Endodermal cell (in vitro differentiated cells): ENCODE results near the gene KIAA1328. TPM values are rescaled to one million over a fixed set of nuclear protein-coding genes. Genes with fewer than 3 reads are reported as not detected.

ENCODE experiments used
- DNase-seq: peaks from one replicate; pipeline ENCODE4 v3.0.0-alpha.2; 2017
- H3K27ac ChIP-seq: 2 replicates; pipeline ENCODE4 v1.5.1; 2013; ENCODE audit warnings: mild to moderate bottlenecking, low read depth, low read length, moderate library complexity
- H3K27me3 ChIP-seq: 2 replicates; pipeline ENCODE4 v1.6.1; 2013; ENCODE audit warnings: mild to moderate bottlenecking, low read length, moderate library complexity; ENCODE audit not compliant: insufficient read depth, control insufficient read depth, poor library complexity, severe bottlenecking
- H3K36me3 ChIP-seq: 2 replicates; pipeline ENCODE4 v1.7.0; 2013; ENCODE audit warnings: mild to moderate bottlenecking, low read length, moderate library complexity; ENCODE audit not compliant: control insufficient read depth, insufficient read depth
- H3K4me1 ChIP-seq: one replicate; pipeline ENCODE4 v1.7.0; 2013; ENCODE audit warnings: low read length; ENCODE audit not compliant: control insufficient read depth, insufficient read depth
- H3K4me3 ChIP-seq: 2 replicates; pipeline ENCODE4 v1.5.1; 2013; ENCODE audit warnings: mild to moderate bottlenecking, low read length, moderate library complexity
- H3K9ac ChIP-seq: 2 replicates; pipeline ENCODE4 v1.6.1; 2013; ENCODE audit warnings: mild to moderate bottlenecking, low read length, moderate library complexity; ENCODE audit not compliant: poor library complexity, severe bottlenecking; ENCODE audit errors: extremely low read depth
- H3K9me3 ChIP-seq: 2 replicates; pipeline ENCODE4 v1.6.1; 2013; ENCODE audit warnings: mild to moderate bottlenecking, low read length, moderate library complexity; ENCODE audit not compliant: control insufficient read depth
- H3K27ac Mint-ChIP-seq: 2 replicates; pipeline ENCODE4 v1.8.0; 2020; ENCODE audit warnings: mixed read lengths
- H3K27me3 Mint-ChIP-seq: 2 replicates; pipeline ENCODE4 v1.8.0; 2021; ENCODE audit warnings: mild to moderate bottlenecking, mixed read lengths; ENCODE audit not compliant: insufficient read depth
- H3K36me3 Mint-ChIP-seq: 2 replicates; pipeline ENCODE4 v1.8.0; 2020; ENCODE audit warnings: low read depth, mixed read lengths
- H3K4me1 Mint-ChIP-seq: 2 replicates; pipeline ENCODE4 v1.8.0; 2020; ENCODE audit warnings: mixed read lengths
- H3K4me3 Mint-ChIP-seq: 2 replicates; pipeline ENCODE4 v1.8.0; 2020; ENCODE audit warnings: mild to moderate bottlenecking, moderate library complexity, mixed read lengths
- H3K9me3 Mint-ChIP-seq: 2 replicates; pipeline ENCODE4 v1.8.0; 2020; ENCODE audit warnings: mild to moderate bottlenecking, mixed read lengths
- WGBS, 2 experiments: methylation state at CpG; one replicate each; pipeline versions ENCODE4 v1.1.5 to v1.1.7; 2013; ENCODE audit warnings: missing lambda C conversion rate in 2 of 2, mixed read lengths in 1 of 2; ENCODE audit not compliant: insufficient coverage in 1 of 2, insufficient read length in 1 of 2; 5-methylcytosine and 5-hydroxymethylcytosine counted together
- total RNA-seq, 2 donors: library from RNA; stranded (reverse); fragmentation: NEBNext Ultra II Directional in 1 of 2; extraction: Animal tissue kit (Norgen Biotek cat#: 25700) in 1 of 2; gene quantifications; 2 replicates in 1 of 2; 3 replicates in 1 of 2; pipeline ENCODE4 v1.2.1, GENCODE V29; 2021
- TF ChIP-seq, protein P1 (sequence below): fragments of 200-600 bp; sonication (generic); conservative IDR thresholded peaks from 2 replicates; pipeline ENCODE4 v1.5.0; 2021; ENCODE audit warnings: antibody characterized with exemption, mild to moderate bottlenecking

The KIAA1328 gene
- total RNA-seq, 2 donors from 2014 or later = 7.6 to 8.4 TPM

DNA sequence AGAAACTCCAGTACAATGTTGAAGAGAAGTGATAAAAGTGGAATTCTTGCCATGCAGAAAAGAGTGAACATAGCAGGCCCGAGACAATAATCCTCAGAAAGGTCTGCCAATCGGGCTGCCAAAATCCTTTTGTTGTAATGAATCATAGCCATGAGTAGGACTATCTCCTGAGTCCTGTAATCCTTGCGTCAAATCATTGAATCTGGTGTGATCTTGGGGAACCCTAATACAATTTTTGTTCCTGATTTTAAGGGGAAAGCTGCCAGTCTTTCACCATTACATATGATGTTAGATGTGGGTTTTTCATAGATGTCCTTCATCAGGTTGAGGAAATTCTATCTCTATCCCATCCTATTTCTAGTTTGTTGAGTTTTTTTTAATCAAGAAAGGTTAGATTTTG lies 2.4 kb upstream of the KIAA1328 start:
- no peaks in the 10 kb centered on the region for H3K27me3 ChIP-seq
- Mint-ChIP-seq H3K27me3 (peaks cover 2% of the 10 kb centered on the region), H3K4me1 (peaks cover 22% of the 10 kb centered on the region), H3K27ac (no peak overlapping the region), H3K9me3 (no peaks in the 10 kb centered on the region), H3K4me3 (no peak overlapping the region), H3K36me3 (peaks cover 22% of the 10 kb centered on the region)
- 94 to 98% methylated on average over 3 of the region's 3 CpGs for WGBS, 2 experiments
- TF ChIP-seq, protein P1, sequence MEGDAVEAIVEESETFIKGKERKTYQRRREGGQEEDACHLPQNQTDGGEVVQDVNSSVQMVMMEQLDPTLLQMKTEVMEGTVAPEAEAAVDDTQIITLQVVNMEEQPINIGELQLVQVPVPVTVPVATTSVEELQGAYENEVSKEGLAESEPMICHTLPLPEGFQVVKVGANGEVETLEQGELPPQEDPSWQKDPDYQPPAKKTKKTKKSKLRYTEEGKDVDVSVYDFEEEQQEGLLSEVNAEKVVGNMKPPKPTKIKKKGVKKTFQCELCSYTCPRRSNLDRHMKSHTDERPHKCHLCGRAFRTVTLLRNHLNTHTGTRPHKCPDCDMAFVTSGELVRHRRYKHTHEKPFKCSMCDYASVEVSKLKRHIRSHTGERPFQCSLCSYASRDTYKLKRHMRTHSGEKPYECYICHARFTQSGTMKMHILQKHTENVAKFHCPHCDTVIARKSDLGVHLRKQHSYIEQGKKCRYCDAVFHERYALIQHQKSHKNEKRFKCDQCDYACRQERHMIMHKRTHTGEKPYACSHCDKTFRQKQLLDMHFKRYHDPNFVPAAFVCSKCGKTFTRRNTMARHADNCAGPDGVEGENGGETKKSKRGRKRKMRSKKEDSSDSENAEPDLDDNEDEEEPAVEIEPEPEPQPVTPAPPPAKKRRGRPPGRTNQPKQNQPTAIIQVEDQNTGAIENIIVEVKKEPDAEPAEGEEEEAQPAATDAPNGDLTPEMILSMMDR = no peak
- no peaks in the 10 kb centered on the region for H3K4me1 ChIP-seq
- H3K9me3 ChIP-seq = no peaks in the 10 kb centered on the region
- DNase-seq = no peak
- H3K27ac ChIP-seq = no peak overlapping the region
- no peak overlapping the region for H3K4me3 ChIP-seq
- H3K36me3 ChIP-seq = peaks cover 25% of the 10 kb centered on the region
- H3K9ac ChIP-seq = no peak overlapping the region

DNA sequence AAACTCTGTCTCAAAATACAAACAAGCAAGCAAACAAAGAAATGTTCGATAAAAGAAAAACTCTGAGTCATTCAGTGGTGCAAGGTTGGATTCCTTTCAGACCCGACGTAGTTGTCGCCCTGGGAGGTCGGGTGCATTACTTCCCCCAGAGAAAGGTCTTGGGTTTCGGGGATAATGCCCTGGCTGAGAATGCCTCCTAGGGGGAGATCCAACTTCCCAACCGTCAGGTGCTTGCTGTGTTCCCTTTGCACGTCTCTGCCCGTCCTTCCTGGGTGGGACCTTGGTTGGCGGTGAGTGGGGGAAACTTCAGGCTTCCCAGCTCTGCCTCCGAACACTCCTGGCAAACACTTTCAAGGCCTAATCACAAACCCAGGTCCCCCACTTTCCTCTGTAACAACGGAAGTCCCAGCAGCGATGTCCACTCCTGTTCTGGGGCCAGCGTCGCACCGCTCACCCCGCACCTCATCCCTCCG lies 734 bp upstream of the KIAA1328 start:
- peaks cover 17% of the 10 kb centered on the region for H3K36me3 Mint-ChIP-seq
- TF ChIP-seq, protein P1 = no peak
- H3K27ac ChIP-seq = peak overlapping the region; percentile 30
- WGBS, 2 experiments = 1 to 6% methylated on average over 4 to 18 of the region's 18 CpGs
- H3K36me3 ChIP-seq = peaks cover 19% of the 10 kb centered on the region
- peak overlapping the region; percentile 96 for H3K4me3 Mint-ChIP-seq
- peak overlapping the region; percentile 72 for H3K9ac ChIP-seq
- H3K4me1 ChIP-seq = no peaks in the 10 kb centered on the region
- H3K27ac Mint-ChIP-seq = peak overlapping the region; percentile 96
- H3K4me3 ChIP-seq = peak overlapping the region; percentile 100
- peak; percentile 78 for DNase-seq
- no peaks in the 10 kb centered on the region for H3K27me3 ChIP-seq
- H3K9me3 ChIP-seq = no peaks in the 10 kb centered on the region
- peaks cover 2% of the 10 kb centered on the region for H3K27me3 Mint-ChIP-seq
- no peaks in the 10 kb centered on the region for H3K9me3 Mint-ChIP-seq
- H3K4me1 Mint-ChIP-seq = peaks cover 17% of the 10 kb centered on the region

DNA sequence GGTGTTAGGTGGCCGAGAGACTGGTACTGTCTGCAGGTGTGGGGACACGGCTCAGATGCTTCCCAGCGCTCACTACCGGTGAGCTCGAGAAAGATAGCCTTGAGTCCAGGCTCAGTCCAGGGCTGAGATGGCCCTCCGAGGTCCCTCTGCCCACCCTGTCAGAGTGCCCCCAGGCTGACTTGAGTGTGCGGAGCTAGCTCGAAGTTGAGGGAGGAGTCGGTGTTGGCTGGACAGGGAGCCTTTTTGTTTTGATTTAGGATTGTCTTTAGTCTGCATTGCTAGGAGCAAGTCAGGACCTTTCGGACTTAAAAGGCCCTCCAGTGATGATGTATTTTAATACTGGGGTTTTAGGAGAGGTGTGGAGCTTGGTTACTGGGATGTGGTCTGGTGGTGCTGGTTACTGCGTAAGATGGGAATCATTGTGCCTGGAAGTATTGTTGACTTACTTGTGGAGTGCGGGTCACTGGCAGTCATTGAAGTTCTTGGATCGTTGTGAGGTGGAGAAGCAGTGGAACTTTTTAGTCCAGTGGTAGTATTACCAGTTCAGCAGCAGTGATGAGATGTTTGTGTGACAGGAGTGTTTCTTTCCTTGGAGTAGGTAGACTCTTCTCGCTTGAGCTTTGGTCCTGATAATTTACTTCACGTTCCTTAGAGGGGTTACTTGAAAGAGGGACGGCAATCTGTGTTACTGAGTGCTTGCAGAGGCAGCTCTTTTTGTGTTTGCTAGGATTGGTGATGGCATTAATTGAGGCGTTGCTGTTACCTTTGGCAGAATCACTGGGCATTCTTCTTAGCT lies 633 bp downstream of the KIAA1328 start:
- DNase-seq = no peak
- peaks cover 6% of the 10 kb centered on the region for H3K36me3 Mint-ChIP-seq
- no peaks in the 10 kb centered on the region for H3K9me3 Mint-ChIP-seq
- 46 to 92% methylated on average over 3 to 17 of the region's 17 CpGs for WGBS, 2 experiments
- H3K9me3 ChIP-seq = no peaks in the 10 kb centered on the region
- H3K36me3 ChIP-seq = peaks cover 8% of the 10 kb centered on the region
- peak overlapping the region; percentile 96 for H3K4me3 Mint-ChIP-seq
- H3K27ac Mint-ChIP-seq = peak overlapping the region; percentile 1
- peaks cover 17% of the 10 kb centered on the region for H3K4me1 Mint-ChIP-seq
- H3K27ac ChIP-seq = no peak overlapping the region
- peak overlapping the region; percentile 72 for H3K9ac ChIP-seq
- H3K27me3 Mint-ChIP-seq = peaks cover 2% of the 10 kb centered on the region
- peak overlapping the region; percentile 100 for H3K4me3 ChIP-seq
- TF ChIP-seq, protein P1 = peak; percentile 18
- H3K27me3 ChIP-seq = no peaks in the 10 kb centered on the region
- no peaks in the 10 kb centered on the region for H3K4me1 ChIP-seq
